SHP77 (cell line): ENCODE results near the gene AARSD1.
"Not testable (repeated sequence)": the region's sequence is repeated elsewhere in the genome, so short reads cannot be mapped to it uniquely, and the experiment has no call there.

Experiments
- DNase-seq, 2 experiments: peaks; one replicate each; lab custom pipeline; 2025; lab: John Stamatoyannopoulos, UW

The AARSD1 gene

DNA sequence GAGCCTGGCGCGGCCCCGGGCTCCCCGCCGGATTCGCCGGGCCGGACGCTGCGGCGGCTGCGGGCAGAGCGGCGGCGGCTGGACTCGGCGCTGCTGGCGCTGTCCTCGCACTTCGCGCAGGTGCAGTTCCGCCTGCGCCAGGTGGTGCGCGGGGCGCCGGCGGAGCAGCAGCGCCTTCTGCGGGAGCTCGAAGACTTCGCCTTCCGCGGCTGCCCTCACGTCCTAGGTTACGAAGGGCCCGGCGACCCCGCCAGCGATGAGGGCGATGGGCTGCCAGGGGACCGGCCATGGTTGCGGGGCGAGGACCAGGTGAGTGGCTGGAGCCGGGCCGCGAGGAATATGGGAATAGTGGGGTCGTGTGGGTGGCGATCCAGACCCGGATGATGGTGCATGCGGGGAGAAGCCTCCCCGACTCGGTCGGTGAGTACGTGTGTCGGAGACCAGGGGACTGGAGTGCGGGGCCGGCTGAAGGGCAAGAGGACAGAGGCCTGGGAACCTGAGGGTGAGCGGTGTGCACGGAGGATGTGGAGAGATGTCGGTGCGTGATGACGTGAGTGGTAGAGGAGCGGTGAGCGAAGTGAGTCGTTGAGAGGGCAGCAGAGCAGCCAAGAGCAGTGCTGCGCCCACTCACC lies 16.6 kb upstream of the AARSD1 start:
- DNase-seq, result peak; percentile 42 to 57

GRCh38 chr17:42980274-42980765 lies 16.1 kb upstream of the AARSD1 start, which contains the start of gene RUNDC1:
Gene RUNDC1, plus strand, starts transcription at chr17:42980565. Its CDS starts 12 bp downstream, at chr17:42980577.
- DNase-seq, result peak; percentile 88 to 92

DNA sequence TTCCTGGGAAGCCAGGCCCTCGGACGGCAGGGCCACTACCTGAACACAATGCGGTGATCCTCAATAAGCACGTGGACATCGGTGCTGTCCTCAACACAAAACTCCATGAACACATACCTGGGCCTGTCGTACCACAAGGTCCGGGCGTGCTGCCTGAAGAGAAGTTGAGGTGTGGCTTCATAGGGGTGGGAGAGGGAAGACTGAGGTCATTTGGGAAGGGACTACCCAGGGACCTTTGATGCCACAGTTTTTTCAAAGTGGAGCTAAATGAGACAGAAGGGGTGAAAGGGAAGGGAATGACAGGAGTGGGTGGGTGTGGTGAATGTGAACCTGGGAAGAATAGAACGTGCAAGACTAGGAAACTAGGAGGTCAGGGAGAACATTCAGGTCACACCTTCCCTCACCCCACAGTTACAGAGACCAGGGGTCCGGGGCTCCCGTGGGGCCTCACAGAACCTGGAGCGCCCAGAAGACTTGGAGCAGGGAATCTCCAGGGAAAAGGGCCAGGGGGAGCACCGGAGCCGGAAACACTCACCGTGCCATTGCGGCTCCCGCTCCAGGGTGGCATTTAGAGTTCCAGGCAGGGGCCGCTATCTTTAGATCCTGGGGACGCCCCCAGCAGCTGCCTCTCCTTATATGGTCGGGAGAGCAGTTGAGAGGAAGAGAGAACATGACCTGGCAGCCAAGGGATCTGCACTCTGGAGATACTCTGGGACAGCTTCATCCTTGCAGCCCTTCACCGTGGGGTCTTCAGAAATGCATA lies 15.4 kb upstream of the AARSD1 start, which contains the start of gene PTGES3L:
Gene PTGES3L, minus strand, starts transcription at position 570 of the 763 bp plus-strand sequence. Its CDS starts 27 bp downstream, at position 543.
- peak; percentile 87 to 91 for DNase-seq

GRCh38 chr17:42975701-42976100 lies 11.4 kb upstream of the AARSD1 start:
- DNase-seq, result not testable (repeated sequence)

DNA sequence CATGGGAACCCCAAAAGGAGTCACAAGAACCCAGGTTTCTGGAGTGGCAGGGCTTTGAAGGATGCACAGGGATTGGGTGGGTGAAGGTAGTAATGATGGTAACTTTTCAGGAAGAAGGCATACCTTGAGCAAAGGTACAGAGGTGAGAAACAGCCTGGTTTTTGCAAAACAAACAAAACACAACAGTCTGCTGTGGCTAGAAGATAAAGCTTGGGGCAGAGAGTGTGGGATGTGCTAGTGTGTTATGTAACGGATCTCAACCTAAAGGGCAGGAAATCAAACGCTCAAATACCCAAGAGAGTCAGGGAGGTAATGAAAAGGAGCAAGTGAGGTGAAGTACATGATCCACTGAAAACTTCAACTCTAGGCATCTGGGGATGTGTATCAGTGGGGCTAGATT lies 11.0 kb upstream of the AARSD1 start:
- no peak for DNase-seq

- DNase-seq, result not testable (repeated sequence)
These were observed 9.1 kb upstream of the AARSD1 start for GRCh38 chr17:42973323-42973722.

DNA sequence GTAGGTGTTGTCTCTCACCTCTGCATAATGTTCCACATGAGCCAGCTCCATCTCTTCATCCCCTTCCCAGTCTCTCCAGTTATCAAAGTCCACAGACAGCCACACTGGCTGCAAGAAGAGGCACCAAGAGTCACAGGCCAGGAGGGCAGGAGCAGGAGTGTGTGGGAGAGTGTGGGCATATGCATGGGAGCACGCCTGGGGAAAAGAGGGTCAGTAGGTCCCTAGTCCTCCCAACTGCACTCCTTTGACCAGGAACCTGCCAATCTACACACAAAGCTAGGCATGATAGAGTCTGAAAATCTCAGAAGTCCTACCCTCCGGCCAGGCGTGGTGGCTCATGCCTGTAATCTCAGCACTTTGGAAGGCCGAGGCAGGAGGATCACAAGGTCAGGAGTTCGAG lies 7.3 kb upstream of the AARSD1 start:
- no peak for DNase-seq

DNA sequence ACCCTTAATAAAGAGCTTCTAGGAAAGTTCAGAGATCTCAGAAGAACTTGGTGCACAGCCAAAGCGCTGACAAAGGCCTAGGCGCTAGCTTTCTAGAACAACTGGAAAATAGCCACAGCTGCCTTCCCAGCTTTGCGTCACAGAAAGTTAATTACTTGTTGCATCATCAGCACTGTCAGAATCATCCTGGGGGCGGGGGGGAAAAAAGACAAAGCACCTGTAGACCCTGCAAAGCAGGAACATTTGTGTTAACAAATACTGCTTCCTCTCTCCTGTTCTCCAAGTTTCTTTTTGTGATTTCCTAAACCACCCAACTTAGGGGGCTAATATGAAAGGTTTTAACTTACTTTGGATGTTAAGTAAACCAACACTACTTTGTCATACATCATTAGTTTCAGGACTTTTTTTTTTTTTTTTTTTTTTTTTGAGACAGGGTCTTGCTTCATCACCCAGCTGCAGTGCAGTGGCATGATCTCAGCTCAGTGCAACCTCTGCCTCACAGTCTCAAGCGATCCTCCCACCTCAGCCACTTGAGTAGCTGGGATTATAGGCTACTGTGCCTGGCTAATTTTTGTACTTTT lies 4.8 kb upstream of the AARSD1 start:
- peak in 1 of 2 experiments; percentile 5 for DNase-seq

GRCh38 chr17:42967925-42968324 lies 3.7 kb upstream of the AARSD1 start:
- no peak for DNase-seq

DNA sequence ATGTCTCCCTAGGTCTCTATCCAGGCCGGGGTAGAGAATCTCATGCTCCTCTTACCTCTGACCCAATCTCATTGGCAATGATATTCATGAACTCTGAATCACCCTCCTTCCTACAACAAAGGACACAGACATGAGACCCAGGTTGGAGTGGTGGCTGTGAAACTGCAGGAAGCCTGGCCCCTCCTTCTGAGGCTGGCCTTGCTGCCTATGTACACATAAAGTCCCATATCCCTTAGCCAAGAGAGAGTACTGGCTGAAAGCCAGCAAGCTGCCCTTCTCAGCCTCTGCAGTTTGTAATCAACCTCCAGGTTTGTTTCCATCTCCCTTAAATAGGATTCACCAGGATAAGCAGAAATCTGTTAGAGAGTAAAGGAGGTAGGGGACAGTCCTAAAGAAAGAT lies 10.6 kb downstream of the AARSD1 start:
- no peak for DNase-seq

DNA sequence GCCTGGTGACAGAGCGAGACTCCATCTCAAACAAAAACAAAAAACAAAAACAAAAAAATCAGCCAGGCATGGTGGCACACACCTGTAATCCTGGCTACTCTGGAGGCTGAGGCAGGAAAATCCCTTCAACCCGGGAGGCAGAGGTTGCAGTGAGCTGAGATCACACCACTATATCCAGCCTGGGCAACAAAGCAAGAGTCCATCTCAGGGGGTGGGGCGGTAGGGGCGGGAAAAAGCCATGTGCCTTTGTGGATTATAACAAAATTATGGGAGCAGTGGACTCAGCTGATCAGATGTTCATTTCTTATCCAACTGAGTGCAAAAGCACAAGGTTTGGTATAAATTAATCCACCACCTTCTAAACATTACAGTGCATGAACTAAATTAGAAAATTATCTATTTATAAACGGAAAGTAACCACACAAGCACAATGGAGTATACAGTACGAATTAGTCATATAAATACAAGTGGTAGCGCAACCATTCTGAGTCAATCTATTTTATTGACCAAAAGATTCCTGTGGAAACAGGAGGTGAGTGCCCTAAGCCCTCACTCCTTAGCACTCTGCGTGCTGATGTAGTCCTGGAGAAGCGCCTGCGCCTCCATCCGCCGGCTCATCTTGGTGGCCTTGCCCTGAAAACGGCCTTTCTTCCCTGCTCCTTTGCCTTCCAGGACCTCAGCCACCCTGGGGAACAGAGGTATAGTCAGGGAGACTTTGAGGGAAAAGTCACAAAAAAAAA lies 14.0 kb downstream of the AARSD1 start:
- DNase-seq, result no peak

- DNase-seq, result no peak
These were observed 17.4 kb downstream of the AARSD1 start for GRCh38 chr17:42946812-42947211.

DNA sequence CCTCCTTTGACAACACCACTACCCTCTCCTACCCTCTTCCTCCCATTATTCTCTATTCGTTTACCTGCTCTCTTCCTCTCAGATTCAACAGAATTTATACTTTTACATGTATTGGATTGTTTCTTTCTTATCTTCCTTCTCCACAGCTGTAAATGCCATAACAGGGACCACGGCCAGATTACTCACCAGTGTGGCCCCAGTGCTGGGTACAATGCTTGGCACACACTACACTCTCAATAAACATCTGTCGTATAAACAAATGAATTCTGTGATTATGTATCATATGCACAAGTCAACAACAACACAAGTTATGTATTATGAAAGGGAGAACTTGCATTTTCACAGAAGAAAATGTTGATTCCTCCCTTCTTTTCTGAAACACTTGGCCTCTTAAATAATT lies 20.0 kb downstream of the AARSD1 start:
- DNase-seq, result no peak

- DNase-seq, result peak; percentile 64 to 72
These were observed 26.3 kb downstream of the AARSD1 start for GRCh38 chr17:42937712-42938596.

GRCh38 chr17:42929497-42929844 lies 34.8 kb downstream of the AARSD1 start:
- no peak for DNase-seq

DNA sequence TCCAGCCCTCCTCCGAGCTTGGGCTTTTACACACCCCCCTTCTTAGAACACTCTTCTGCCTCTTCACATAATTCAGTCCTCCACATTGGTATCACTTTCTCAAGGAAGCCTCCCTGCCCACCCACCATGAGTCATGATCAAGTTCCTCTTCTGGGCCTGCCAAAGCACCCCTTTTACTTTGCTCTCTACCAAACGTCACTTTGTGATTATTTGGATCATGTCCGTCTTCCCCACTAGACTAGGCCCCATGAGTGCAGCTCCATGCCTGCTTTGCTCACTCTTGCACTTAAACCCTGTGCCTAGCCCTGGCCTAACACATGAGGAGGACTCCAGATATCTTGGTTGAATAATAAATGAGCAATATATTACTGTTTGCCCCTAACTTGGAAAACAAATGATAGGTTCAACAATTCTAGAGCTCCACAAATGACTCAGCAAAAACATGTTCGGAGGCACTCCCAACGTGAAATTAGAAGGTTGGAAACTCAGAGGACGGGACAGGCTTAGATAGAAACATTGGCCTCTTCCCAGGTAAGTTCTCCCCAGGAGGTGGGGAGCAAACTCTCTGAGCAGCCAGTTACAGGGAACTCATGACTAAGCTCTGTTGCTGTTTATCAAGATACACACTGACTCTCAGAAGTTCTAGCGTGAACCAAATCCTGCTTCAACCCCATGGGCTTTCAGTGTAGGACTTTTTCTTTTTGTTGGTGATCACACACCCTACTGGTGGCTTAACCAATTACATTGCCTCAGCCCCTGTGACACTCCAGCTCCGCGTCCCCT lies 35.3 kb downstream of the AARSD1 start:
- DNase-seq, result peak; percentile 80 to 81

- DNase-seq, result no peak
These were observed 39.4 kb downstream of the AARSD1 start for GRCh38 chr17:42924891-42925290.

GRCh38 chr17:42923472-42923871 lies 40.8 kb downstream of the AARSD1 start:
- DNase-seq, result not testable (repeated sequence)

DNA sequence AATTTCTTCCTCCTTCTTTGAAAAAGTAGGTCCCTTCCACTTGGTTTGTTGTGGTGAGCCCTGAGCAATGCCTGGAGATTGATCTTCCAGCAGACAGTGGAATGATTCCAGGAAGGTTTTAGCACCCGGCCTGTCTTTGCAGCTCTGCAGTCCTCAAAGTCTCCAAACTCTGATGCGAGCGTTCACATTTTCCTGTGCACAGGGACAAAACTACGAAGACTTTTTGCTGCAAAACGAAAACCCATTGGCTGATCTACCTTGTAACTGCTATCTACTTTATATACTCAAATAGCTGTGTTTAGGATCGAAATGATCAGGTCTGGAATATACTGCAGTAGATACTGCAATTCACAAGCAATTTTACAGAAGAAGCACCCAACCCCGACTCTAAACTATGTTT lies 42.0 kb downstream of the AARSD1 start:
- DNase-seq, result no peak

GRCh38 chr17:42920922-42921321 lies 43.3 kb downstream of the AARSD1 start:
- no peak for DNase-seq
